ENCODE data around the gene SH3TC2.

The SH3TC2 gene

GRCh38 chr5:149013796-149014195 is 49.1 kb downstream of the SH3TC2 start:
- H3K4me3 ChIP-seq (ENCODE audit: low read length), result no peak overlapping the region
- TF ChIP-seq, protein P1, sequence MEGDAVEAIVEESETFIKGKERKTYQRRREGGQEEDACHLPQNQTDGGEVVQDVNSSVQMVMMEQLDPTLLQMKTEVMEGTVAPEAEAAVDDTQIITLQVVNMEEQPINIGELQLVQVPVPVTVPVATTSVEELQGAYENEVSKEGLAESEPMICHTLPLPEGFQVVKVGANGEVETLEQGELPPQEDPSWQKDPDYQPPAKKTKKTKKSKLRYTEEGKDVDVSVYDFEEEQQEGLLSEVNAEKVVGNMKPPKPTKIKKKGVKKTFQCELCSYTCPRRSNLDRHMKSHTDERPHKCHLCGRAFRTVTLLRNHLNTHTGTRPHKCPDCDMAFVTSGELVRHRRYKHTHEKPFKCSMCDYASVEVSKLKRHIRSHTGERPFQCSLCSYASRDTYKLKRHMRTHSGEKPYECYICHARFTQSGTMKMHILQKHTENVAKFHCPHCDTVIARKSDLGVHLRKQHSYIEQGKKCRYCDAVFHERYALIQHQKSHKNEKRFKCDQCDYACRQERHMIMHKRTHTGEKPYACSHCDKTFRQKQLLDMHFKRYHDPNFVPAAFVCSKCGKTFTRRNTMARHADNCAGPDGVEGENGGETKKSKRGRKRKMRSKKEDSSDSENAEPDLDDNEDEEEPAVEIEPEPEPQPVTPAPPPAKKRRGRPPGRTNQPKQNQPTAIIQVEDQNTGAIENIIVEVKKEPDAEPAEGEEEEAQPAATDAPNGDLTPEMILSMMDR (conservative IDR thresholded peaks at IDR 0.05; ENCODE audit: low read length), result no peak
- no peak for DNase-seq (ENCODE audit: low read depth)

DNA sequence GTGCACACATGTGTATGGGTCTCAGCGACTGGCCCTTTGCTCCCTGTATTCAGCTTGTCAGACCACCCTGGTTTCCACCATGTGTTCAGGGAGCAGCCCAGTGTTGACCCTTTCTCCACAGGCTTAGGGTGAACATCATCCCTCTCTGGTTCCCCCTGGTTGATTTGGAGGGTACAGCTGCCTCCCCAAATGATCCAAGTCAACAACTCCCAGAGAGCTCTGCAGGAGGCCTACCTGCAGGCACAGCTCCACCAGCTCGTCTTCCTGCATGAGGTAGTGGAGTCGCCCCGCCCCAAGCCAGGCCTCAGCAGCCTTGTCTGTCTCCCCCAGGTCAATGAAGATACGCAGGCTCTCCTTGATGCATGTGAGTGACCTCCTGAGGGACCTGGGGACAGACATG is 50.5 kb downstream of the SH3TC2 start:
- TF ChIP-seq, protein P1 (conservative IDR thresholded peaks at IDR 0.05; ENCODE audit: low read length), result no peak
- no peak for DNase-seq (ENCODE audit: low read depth)
- no peak overlapping the region for H3K4me3 ChIP-seq (ENCODE audit: low read length)

- TF ChIP-seq, protein P1 (conservative IDR thresholded peaks at IDR 0.05; ENCODE audit: low read length), result no peak
- DNase-seq (ENCODE audit: low read depth), result no peak
- no peak overlapping the region for H3K4me3 ChIP-seq (ENCODE audit: low read length)
Observed at GRCh38 chr5:149011728-149012127, 51.1 kb downstream of the SH3TC2 start.

DNA sequence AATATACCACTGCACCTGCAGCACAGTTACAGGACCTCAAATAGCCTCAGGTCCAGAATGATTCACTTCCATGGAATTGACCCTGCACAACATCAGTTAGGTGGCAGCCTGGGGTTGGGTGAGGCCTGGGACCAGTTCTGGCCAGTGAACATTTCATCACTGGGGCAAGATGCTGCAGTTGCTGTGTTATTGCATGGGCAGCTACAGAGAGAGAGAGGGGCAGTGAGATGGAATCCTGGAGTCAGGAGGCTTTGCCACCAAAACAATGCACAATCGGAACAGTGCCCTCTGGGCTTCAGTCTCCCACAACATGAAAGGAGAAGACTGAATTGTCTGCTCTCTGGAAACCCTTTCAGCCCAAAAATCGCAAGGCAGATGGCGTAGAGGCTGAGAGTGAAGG is 51.8 kb downstream of the SH3TC2 start:
- peak; percentile 40 for DNase-seq (ENCODE audit: low read depth)
- TF ChIP-seq, protein P1 (conservative IDR thresholded peaks at IDR 0.05; ENCODE audit: low read length), result no peak; the same call in 1 of the 2 replicates
- no peak overlapping the region for H3K4me3 ChIP-seq (ENCODE audit: low read length)

GRCh38 chr5:149007174-149007573 is 55.7 kb downstream of the SH3TC2 start:
- DNase-seq (ENCODE audit: low read depth), result peak; percentile 89
- TF ChIP-seq, protein P1 (conservative IDR thresholded peaks at IDR 0.05; ENCODE audit: low read length), result no peak
- H3K4me3 ChIP-seq (ENCODE audit: low read length), result no peak overlapping the region

DNA sequence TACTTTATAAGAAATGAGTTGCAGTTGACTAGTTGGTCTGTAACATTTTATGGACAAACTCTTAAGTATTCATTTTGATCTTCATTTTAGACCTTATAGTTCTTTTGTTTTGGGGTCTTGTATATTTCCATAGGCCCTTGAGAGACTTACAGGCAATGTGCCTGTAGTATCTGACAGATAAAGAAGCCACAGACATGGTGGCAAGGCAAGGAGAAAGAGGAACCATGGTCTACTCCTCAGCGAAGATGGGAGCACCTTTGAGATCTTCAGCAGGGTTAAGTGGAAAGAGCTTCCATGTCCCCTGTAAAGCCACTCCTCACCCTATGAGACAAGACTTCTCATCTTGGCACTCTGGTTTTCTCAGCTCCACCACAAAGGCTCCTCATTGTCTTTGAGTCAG is 56.4 kb downstream of the SH3TC2 start:
- TF ChIP-seq, protein P1 (conservative IDR thresholded peaks at IDR 0.05; ENCODE audit: low read length), result no peak
- no peak for DNase-seq (ENCODE audit: low read depth)

GRCh38 chr5:149005077-149005892 is 57.6 kb downstream of the SH3TC2 start:
- no peak overlapping the region for H3K4me3 ChIP-seq (ENCODE audit: low read length)
- TF ChIP-seq, protein P1 (conservative IDR thresholded peaks at IDR 0.05; ENCODE audit: low read length), result no peak
- DNase-seq (ENCODE audit: low read depth), result peak; percentile 85

More for the DNA sequence above, 56.4 kb downstream of the SH3TC2 start:
- no peak overlapping the region for H3K4me3 ChIP-seq (ENCODE audit: low read length)

All from AG10803 (cell line).